ENCODE measurements around the gene APBA1.

The APBA1 gene

DNA sequence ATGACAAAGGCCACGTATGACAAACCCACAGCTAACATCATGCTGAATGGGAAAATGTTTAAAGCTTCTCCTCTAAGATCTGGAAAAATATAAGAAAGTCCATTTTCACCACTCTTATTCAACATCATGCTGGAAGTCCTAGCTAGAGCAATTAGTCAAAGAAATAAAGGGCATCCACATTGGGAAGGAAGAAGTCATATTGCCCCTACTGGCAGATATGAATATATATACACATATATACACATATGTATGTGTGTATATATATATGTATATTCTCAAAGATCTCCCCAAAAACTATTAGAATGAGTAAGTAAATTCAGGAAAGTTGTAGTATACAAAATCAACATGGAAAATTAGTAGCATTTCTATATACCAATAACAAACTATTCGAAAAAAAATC, 17.1 kb downstream of the APBA1 start:
- no peak for DNase-seq

DNA sequence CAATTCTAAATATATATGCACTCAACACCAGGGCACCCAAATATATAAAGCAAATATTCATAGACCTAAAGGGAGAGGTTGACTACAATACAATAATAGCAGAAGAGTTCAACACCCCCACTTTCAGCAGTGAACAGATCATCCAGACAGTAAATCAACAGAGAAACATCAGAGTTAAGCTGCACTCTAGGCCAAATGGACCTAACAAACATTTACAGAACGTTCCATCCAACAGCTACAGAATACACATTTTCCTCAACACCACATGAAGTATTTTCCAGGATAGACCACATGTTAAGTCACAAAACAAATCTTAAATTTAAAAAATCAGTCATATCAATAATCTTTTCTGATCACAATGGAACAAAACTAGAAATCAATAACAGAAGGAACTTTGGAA, 18.9 kb downstream of the APBA1 start:
- DNase-seq: no peak

DNA sequence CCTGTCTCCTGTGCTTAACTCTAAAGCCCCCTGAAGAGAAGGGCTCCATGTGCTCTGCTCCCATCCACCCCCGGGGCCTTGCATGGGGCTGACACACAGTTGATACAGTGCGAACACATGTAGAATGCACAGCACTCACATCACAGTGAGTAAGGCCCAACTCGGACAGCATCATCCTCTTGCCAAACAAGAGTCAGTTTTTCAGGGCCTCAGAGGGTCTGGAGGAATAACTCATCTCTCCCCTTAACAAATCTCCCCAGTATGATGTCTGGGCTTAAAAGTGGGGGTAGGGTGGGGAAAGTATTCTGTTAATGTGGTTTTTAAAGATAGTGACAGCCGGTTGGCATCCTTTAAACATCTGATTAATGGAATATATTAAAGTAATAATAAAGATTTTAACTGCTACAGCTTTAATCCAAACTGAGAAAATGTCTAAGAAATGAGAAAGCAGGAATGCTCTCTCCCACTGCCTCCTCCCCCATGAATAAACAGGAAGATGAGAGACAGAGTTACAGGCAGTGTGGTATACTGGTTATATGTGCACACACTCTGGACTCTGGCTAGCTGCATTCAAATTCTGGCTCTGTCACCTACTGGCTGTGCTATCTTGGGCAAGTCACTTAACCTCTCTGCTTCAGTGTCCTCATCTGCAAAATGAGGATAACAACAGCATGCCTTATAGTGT, 22.5 kb downstream of the APBA1 start:
- peak; percentile 40 for DNase-seq

DNA sequence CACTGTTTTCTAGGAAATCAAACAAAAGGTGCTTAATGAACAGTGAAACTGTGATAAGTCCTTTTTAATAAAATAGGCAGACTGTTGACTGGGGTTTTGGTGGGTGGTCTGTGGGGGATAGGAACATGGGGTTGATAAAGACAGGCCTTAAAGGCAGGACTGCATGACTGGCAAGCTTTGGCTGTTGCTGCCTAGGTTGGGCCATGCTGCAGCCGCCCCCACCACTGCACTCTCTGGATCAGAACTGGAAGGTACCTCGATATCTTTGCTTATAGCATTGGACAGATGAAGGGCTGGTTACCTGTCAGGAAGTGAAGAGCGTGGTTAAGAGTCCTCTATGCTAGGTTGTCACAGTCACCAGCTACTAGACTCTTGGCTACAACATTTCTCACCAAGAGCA, 24.4 kb downstream of the APBA1 start:
- no peak for DNase-seq

DNA sequence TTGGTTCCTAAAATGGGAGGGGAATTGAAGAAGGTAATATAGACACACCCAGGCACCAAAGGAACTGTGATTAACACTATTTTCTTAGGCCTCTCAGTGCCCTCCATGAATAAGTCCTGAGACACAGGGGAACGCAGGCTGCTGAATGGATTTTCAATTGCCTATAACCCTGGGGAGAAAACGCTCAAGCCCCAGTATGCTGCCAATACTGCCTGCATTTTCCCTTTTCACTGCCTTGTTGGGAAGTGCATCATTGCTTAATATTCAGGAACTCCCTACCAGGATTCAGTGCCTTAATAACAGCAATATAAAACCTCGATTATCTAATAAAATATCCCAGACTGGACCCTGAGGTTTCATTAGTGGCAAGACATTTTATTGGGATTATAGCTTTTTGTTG, 25.4 kb downstream of the APBA1 start:
- DNase-seq: no peak

DNA sequence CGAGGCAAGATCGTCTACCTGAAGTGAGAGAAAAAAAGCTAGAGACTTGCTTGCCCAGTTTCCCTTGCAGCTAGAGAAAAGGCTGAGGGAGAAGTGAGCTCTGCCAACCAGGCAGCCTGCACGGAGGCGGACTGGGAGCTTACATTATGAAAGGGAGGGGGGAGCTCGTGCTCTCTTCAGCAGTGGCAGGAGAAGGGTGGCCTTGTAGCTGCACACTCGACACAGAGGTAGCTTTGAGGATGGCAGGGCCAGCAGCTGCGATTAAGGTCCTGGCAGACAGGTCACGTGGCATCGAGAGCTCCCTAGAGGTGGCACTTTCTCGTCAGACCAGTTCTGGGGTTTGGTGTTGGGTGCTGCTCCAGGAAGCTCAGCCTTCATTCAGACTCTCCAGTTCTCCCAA, 26.7 kb downstream of the APBA1 start:
- no peak for DNase-seq

DNA sequence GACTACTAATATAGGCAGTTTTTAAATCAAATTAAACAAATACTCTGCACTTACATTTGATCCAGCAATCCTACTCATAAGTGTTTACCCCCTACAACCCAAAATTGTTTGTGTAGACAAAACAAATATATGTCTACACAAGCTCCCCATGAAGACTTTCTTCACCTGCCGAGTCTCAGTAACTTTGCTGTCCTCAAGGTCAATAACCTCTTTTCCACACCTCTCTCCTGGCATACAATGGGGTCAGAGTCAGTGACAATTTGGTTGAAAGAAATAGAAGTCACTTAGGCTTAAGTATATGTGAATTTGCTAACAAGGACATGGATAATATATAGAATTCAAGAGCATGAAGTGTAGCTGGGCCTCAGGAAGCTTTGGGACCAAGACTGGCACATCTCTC, 29.1 kb downstream of the APBA1 start:
- DNase-seq: no peak

DNA sequence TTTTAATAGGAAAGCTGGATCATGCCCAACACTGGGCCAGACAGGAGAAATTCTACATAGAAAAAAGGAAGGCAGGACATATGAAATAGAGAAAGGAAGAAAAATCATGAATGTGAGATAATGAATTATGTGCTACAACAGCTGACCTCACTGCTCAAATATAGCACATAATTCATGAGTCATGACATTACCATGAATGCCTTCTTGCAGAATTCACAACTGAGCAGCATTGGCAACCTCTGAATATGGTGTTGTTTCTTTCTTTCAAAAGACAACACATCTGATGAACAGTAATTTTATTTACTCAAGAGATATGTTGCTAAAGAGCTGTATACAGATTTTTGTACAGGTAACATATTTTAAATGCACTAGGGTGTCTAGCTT, 34.4 kb downstream of the APBA1 start:
- DNase-seq: peak; percentile 57

DNA sequence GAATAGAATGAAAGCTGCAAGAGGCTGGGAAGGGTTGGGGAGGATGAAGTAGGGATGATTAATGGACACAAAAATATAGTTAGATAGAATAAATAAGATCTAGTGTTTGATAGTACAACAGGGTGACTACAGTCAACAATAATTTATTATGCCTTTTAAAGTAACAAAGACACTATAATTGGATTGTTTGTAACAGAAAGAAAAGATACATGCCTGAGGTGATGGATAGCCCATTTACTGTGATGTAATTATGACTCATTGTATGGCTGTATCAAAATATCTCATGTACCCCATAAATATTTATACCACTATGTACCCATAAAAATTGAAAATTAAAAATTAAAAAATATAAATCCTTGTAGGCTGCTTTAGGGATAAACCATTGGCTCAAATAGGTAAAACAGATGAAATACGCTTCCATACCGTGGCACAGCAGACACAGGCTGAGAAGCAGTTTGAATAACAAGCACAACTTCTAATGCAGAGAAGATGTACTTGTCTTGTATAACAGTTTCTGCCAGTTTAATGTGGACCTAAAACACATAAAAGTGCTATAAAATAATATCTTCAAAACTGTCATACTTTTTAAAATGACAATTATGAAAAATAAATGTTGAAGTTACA, 34.9 kb downstream of the APBA1 start:
- DNase-seq: no peak

DNA sequence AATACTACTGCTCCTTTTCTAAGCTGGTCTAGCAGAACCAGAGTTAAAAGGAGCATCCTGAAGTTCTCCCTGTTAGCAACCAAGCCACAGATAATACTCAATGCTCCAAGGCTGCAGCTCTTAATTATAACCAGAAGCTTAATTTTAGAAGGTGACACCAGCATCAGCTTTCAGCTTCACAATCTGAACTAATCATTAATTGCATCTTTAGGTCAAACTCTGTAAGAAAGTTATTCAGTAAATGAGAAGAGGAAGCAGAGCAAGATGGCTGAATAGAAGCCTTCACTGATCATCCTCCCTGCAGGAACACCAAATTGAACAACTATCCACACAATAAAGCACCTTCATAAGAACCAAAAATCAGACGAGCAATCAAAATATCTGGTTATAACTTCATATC, 38.5 kb downstream of the APBA1 start:
- no peak for DNase-seq

DNA sequence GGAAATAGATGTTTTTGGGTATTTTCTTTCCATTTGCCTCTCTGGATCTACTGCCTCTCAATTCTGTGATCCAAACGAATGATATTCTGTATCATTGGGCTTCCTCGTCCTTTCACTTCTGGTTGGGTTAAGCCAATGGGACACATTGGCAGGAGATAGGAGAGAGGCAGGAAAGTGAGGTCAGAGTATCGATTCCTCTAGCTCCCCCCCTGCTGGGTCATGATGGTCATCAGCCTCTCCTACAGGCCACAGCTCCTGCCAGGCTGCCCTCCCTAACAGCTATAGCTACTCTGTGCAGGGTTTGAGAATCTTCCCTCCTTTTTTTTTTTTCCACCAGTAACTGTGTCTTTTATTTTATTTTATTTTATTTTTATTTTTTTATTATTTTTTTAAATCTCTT, 39.4 kb downstream of the APBA1 start:
- no peak for DNase-seq

DNA sequence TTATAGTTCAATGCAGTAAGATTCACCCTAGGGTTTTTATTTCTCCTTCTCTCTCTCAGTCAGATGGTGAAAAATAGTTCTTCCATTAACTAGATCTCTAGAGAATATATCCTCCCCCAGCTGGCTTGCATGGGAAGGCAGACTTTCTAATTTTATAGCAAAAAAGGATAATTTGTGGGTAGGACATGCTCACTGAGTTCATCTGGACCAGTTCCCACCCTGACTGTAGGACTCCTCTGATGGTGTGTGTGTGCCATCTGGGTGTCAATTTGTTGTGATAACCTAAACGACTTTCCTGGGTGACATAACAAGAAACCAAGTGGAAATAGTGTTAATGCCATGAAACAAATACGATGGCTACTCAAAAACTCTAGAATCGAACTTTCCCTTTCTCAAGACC, 44.9 kb downstream of the APBA1 start:
- DNase-seq: no peak

DNA sequence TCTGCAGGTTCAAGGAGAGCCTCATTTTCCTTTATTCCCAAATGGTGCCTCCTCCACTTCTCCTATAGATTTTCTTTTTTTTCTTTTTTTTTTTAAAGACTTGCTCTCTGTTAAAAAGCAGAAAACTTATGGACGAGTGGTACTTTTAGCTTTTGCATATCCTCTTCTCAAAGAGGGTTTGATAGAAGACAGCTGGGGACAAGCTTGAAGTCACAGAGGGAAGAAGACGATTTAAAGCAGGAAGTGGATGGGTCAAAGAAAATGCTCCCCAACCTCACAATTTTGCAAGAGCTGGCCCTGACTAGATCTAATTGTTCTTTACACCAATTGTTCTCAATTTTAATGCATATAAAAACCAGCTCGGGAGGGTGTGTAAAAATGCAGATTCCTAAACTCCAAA, 48.9 kb downstream of the APBA1 start:
- DNase-seq: no peak

DNA sequence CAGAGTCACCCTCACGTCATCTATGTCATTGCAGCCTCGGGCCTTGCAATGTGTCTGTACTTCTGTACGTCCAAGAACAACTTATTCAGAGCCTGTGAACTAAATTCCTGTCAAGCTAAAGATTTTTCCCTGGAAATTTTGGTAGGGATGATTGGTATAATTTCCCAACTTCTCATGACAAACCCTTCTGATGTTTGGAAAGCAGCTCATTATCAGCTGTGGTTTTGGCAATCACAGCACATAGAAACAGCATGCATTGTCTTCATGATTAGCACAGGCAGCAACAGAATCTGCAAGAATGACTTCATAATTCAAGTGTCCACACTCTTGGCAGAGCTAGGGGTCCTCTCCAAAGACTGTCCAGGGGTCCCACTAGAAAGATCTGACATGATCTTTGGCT, 49.5 kb downstream of the APBA1 start:
- DNase-seq: no peak

DNA sequence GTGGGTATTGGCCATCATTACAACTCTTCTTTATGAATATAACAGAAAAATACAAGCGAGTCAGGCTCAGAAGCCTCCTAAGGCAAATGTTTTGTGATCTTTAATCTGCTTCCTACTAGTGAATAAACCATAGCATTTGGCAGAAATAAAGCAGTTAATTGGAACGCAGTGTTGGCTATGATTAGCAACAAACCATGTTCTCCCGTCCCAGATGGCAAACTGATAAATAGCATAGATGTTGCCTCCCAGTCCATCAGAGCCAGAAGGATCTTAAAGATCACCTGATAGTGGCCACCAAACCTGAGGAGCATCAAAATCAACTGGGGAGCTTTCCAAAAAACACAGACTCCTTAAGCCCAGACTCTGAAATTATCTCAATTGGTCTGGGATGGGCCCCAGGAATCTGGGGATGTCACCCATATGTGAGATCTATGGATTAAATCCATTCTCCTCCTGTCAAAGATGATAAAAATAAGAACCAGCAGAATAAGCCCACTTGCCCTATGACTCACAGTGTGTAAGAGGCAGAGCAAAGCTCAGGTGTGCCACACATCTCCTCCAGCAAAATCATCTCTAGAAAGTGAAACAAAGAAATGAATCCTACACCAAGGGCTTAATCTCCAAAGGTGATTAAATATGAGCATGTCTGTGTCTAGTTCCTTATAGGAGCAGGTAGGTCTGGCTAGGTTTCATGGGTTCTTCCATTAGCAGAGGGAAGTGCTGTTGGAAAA, 50.3 kb downstream of the APBA1 start:
- DNase-seq: no peak

DNA sequence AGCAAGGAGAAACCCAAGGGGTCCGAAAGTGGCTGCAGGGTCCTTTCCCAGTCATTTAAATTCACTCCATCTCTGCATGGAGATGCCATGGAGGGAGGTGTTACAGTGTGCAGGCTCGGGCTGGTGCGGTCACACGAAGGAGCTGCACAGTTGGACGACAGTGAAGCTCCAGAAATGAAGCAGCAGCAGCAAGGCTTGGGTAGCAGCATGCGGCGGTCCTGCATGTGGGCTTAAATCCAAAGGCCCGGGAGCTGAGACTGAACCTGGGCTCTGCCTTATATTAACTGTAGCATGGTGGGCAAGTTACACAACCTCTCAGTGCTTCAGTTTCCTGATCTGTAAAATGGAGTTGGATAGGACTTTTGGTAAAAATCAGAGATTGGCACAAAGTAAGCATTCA, 51.4 kb downstream of the APBA1 start:
- no peak for DNase-seq

DNA sequence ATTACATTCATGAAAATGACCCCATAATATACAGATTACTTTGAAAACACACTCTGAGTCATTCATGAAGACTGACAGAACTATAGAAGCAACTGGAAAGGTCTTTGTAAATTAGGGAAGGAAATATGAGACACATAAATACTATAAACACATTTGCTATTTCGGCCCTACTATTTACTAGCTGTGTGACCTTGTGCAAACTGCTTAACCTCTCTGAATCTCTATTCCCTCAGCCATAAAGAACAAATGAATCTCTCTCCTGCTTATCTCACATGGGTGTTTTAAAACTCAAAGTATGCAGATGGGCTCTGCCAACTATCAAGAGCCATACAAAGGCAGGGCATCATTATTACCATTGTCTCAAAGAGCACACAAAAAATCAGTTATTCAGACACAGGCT, 52.9 kb downstream of the APBA1 start:
- DNase-seq: no peak

DNA sequence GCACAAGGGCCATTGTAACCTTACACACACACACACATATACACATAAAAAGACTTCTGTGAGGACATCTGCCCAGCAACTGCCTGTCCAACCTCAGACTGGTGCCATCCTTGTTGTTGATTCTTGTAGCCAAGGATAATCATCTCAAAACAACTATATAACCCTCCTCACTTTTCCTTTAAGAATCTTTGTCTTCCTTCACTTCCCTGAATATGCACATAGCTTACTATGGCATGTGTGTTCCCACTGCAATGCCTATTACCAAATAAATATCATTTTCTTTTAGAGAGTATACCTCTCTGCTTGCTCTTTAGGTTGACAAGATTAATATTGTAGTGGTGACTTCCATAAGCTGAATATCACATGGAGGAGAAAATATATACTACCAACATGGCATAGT, 55.2 kb downstream of the APBA1 start:
- DNase-seq: no peak

DNA sequence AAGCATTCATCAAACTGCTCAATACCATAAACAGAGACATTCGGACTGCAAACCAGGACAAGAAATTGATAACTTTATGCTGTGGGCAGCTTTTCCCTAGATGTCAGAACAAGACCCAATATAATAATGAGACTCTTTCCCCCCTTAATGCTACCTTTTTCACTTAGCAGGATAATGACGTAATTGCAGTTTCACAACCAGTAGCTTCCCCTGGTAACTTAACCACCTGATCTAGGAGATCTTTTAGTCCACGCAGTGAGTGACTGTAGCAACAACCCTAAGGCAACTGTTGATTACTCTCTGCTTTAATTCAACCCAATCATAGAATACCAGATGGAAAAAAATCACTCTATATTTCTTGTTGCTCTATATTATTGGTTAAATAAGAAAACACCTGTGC, 56.3 kb downstream of the APBA1 start:
- DNase-seq: no peak

DNA sequence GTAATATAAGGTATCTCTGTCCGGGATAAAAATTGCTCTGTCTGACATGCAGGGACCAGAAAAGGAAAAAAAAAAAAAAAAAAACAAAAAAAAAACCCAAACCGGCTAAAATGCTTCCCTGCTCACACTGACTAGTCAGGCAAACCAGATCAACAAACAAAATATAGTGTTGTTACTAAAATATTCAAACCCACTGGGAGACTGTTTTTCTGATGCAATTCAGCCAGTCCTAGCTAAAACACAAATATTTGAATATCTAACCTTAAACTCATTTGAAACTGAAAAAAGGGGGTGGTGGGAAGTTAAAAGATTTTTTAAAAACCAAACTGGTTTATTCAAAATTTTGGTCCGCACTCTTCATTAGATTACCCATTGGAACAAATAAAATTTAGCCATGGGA, 61.0 kb downstream of the APBA1 start:
- no peak for DNase-seq

DNA sequence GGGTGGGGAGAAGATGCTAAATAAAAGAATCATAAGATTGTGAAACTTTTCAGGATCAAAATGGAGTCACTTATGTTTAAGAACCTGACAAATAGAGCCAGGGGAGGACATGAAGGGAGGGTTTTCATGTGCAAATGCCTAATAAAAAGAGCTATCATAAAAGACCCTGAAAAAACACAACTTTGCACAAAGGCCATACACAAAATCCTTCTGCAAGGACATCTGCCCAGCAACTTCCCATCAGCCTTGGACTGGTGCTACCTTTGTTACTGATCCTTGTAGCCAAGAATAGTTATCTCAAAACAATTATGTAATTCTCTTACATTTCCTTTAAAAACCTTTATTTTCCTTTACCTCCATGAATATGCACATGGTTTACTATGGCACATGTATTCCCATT, 63.0 kb downstream of the APBA1 start:
- DNase-seq: no peak

DNA sequence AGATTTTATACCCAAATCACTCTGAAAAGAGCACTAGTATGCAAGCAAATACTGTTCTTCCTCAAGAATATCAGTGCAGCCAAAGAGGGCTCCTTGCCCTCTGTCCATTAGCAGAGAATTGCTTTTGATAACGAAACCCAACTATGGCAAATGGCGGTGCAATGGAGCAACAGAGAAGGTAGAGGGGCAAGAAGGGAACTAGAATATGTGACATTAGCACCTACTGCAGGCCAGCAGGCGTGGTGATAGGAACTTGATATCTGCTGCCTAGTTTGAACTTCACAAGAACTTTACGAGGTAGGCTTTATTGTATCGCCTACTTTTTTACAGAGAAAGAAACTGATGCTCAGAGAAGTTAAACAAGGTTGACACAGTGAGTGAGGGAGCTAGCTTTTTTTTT, 66.1 kb downstream of the APBA1 start:
- no peak for DNase-seq

DNA sequence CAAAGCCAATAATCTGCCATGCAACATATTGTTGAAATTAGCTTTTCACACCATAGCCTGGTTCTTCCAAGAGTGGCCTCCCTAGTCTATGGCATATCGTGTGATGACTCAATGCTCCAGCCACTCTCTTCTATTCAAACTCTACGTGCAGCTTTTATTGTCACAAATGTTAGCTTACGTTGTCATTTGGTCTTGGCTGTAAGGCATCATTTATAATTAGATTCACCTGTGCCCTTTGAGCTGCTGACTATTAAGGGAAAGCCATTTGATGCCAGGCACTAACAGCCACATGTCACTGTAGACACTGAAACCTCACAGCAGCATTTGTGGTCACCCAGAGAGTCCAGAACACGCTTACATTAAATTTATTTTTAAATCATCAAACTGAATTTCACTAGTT, 66.8 kb downstream of the APBA1 start:
- DNase-seq: no peak

DNA sequence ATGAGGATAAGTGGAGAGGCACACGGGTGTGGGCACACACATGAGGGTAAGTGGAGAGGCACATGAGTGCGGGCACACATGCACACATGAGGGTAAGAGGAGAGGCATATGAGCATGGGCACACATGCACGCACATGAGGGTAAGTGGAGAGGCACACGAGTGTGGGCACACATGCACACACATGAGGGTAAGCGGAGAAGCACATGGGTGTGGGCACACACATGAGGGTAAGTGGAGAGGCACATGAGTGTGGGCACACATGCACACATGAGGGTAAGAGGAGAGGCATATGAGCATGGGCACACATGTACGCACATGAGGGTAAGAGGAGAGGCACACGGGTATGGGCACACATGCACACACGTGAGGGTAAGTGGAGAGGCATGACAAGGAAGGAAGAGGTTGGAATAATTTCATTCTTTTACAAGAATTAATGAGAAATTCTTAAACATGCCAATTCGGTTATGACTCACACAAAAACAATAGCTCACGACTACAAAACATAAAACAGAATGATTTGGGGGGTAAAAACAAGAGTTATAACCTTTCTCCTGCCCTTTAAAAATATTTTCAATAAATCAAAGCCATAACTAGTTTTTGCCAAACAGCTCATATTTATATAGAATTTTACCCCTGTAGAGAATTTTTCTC, 67.5 kb downstream of the APBA1 start:
- DNase-seq: no peak

Measured in kidney glomerular epithelial cell (primary cell).